ENCODE data around the gene TMED7.

DNA sequence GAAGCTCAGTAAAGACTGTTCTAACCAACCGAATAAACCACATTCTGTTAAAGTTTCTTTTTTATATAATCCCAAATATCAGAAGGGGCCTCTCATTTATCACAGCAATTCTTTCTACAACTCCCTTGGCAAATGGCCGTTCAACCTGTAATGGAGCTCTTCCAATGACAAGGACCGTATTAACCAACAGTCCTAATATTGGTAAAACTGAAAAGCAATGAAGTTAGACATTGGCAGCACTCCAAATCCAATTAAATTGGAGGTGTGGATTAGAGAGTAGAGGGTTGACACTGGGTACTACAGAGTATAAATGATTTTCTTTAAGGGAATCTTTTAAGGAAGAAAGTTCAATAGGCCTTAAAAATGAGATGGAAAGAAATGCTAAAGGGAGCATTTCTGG is 842 bp downstream of the TMED7 start:
- TF ChIP-seq ZBTB7A (IDR thresholded peaks at IDR 0.05; ENCODE audit: low read depth): no peak
- TF ChIP-seq TAF1 (IDR thresholded peaks at IDR 0.05; ENCODE audit: low read depth): no peak

All from Ishikawa (cell line).